Measurements from ENCODE around the gene GALNTL6.
A peak's percentile ranks its signal among the peaks of the same experiment; 100 is the strongest.

The GALNTL6 gene

GRCh38 chr4:172055046-172055445, 241.8 kb downstream of the GALNTL6 start:
- peak; percentile 3 for DNase-seq (ENCODE audit: low spot score)
- in situ Hi-C loops (cut with MboI; ENCODE audit: low sequenced_read_pairs, unreplicated experiment) = no loop called here
- TF ChIP-seq CTCF (IDR thresholded peaks at IDR 0.05; ENCODE audit: borderline replicate concordance, control extremely low read depth, extremely low read depth, insufficient read depth, missing control alignments) = no peak

- TF ChIP-seq CTCF (IDR thresholded peaks at IDR 0.05; ENCODE audit: borderline replicate concordance, control extremely low read depth, extremely low read depth, insufficient read depth, missing control alignments) = no peak
- in situ Hi-C loops (cut with MboI; ENCODE audit: low sequenced_read_pairs, unreplicated experiment) = no loop called here
Measured at GRCh38 chr4:172055498-172055897, 242.3 kb downstream of the GALNTL6 start.

GRCh38 chr4:172061204-172061603, 248.0 kb downstream of the GALNTL6 start:
- in situ Hi-C loops (cut with MboI; ENCODE audit: low sequenced_read_pairs, unreplicated experiment) = no loop called here
- no peak for DNase-seq (ENCODE audit: low spot score)
- no peak for TF ChIP-seq CTCF (IDR thresholded peaks at IDR 0.05; ENCODE audit: borderline replicate concordance, control extremely low read depth, extremely low read depth, insufficient read depth, missing control alignments)

More at GRCh38 chr4:172055498-172055897, 242.3 kb downstream of the GALNTL6 start:
- DNase-seq (ENCODE audit: low spot score) = no peak

- no peak for TF ChIP-seq CTCF (IDR thresholded peaks at IDR 0.05; ENCODE audit: borderline replicate concordance, control extremely low read depth, extremely low read depth, insufficient read depth, missing control alignments)
- no peak for DNase-seq (ENCODE audit: low spot score)
- in situ Hi-C loops (cut with MboI; ENCODE audit: low sequenced_read_pairs, unreplicated experiment) = no loop called here
Measured at GRCh38 chr4:172068506-172068905, 255.3 kb downstream of the GALNTL6 start.

GRCh38 chr4:172073590-172073989, 260.4 kb downstream of the GALNTL6 start:
- TF ChIP-seq CTCF (IDR thresholded peaks at IDR 0.05; ENCODE audit: borderline replicate concordance, control extremely low read depth, extremely low read depth, insufficient read depth, missing control alignments) = no peak
- DNase-seq (ENCODE audit: low spot score) = no peak
- in situ Hi-C loops (cut with MboI; ENCODE audit: low sequenced_read_pairs, unreplicated experiment) = no loop called here

GRCh38 chr4:172083272-172083671, 270.1 kb downstream of the GALNTL6 start:
- DNase-seq (ENCODE audit: low spot score) = no peak
- in situ Hi-C loops (cut with MboI; ENCODE audit: low sequenced_read_pairs, unreplicated experiment) = no loop called here
- no peak for TF ChIP-seq CTCF (IDR thresholded peaks at IDR 0.05; ENCODE audit: borderline replicate concordance, control extremely low read depth, extremely low read depth, insufficient read depth, missing control alignments)

GRCh38 chr4:172088556-172088955, 275.4 kb downstream of the GALNTL6 start:
- no peak for DNase-seq (ENCODE audit: low spot score)
- in situ Hi-C loops (cut with MboI; ENCODE audit: low sequenced_read_pairs, unreplicated experiment) = no loop called here
- no peak for TF ChIP-seq CTCF (IDR thresholded peaks at IDR 0.05; ENCODE audit: borderline replicate concordance, control extremely low read depth, extremely low read depth, insufficient read depth, missing control alignments)

All from GM13976 (cell line).